Germinal center (tissue), 1 donor: ENCODE measurements around the gene C3.
"Not testable (repeated sequence)": the region's sequence is repeated elsewhere in the genome, so short reads cannot be mapped to it uniquely, and the experiment has no call there.

Experiments used
- DNase-seq: peaks from one replicate; pipeline ENCODE4 v3.0.0; 2012; ENCODE audit warnings: mixed read lengths, low spot score

Gene C3

GRCh38 chr19:6720369-6721137 lies at the start of gene C3:
Gene C3, minus strand, starts transcription at chr19:6720650. Its CDS starts 61 bp downstream, at chr19:6720589.
- DNase-seq, result no peak

- no peak for DNase-seq
Observed at GRCh38 chr19:6769006-6769619, 48.7 kb upstream of the C3 start.

GRCh38 chr19:6768236-6768785 lies 47.9 kb upstream of the C3 start:
- no peak for DNase-seq

- DNase-seq, result peak; percentile 93
Observed at GRCh38 chr19:6767357-6768235, 47.1 kb upstream of the C3 start, which contains the start of gene SH2D3A. Gene SH2D3A, minus strand, starts transcription at chr19:6767435. Its CDS starts 3,687 bp downstream, at chr19:6763748.

- DNase-seq, result no peak
Observed at GRCh38 chr19:6767081-6767356, 46.6 kb upstream of the C3 start.

- no peak for DNase-seq
Observed at GRCh38 chr19:6766357-6767080, 46.1 kb upstream of the C3 start.

- no peak for DNase-seq
Observed at GRCh38 chr19:6765738-6766356, 45.4 kb upstream of the C3 start.

GRCh38 chr19:6762253-6762797 lies 41.9 kb upstream of the C3 start:
- DNase-seq, result not testable (repeated sequence)

GRCh38 chr19:6761053-6761676 lies 40.7 kb upstream of the C3 start:
- peak; percentile 54 for DNase-seq

- DNase-seq, result no peak
Observed at GRCh38 chr19:6760606-6761005, 40.2 kb upstream of the C3 start.

- no peak for DNase-seq
Observed at GRCh38 chr19:6754653-6755463, 34.4 kb upstream of the C3 start.

- DNase-seq, result no peak
Observed at GRCh38 chr19:6754136-6754535, 33.7 kb upstream of the C3 start.

- DNase-seq, result peak; percentile 91
Observed at GRCh38 chr19:6753178-6754031, 33.0 kb upstream of the C3 start.

- no peak for DNase-seq
Observed at GRCh38 chr19:6752256-6753177, 32.1 kb upstream of the C3 start.

GRCh38 chr19:6751189-6751588 lies 30.7 kb upstream of the C3 start:
- no peak for DNase-seq

GRCh38 chr19:6750062-6750461 lies 29.6 kb upstream of the C3 start:
- no peak for DNase-seq

- DNase-seq, result not testable (repeated sequence)
Observed at GRCh38 chr19:6748543-6748942, 28.1 kb upstream of the C3 start.

- DNase-seq, result no peak
Observed at GRCh38 chr19:6745965-6746364, 25.5 kb upstream of the C3 start.
